HG02852 (cell line): Measurements from ENCODE around the gene EME1.
"Not testable (repeated sequence)": the region's sequence is repeated elsewhere in the genome, so short reads cannot be mapped to it uniquely, and the experiment has no call there.

Source experiments
- ATAC-seq: cut with Tn5 transposase; IDR thresholded peaks from one replicate; pipeline ENCODE4 v1.9.1; 2021; ENCODE audit warnings: mild to moderate bottlenecking, moderate library complexity; ENCODE audit not compliant: unreplicated experiment

EME1 gene

GRCh38 chr17:50388728-50389127 is 15.7 kb downstream of the EME1 start:
- ATAC-seq, result no peak

GRCh38 chr17:50389534-50389933 is 16.5 kb downstream of the EME1 start:
- ATAC-seq, result no peak

- ATAC-seq, result no peak
Observed at GRCh38 chr17:50392621-50393020, 19.6 kb downstream of the EME1 start.

GRCh38 chr17:50393700-50394099 is 20.7 kb downstream of the EME1 start:
- no peak for ATAC-seq

- no peak for ATAC-seq
Observed at GRCh38 chr17:50394711-50395110, 21.7 kb downstream of the EME1 start.

GRCh38 chr17:50396261-50397110 is 23.5 kb downstream of the EME1 start:
- ATAC-seq, result peak; percentile 7

GRCh38 chr17:50397111-50397918 is 24.3 kb downstream of the EME1 start, which contains the start of gene LRRC59:
LRRC59 (minus strand) TSS chr17:50397523; CDS start chr17:50397317, 206 bp downstream.
- ATAC-seq, result peak; percentile 96

GRCh38 chr17:50397919-50398285 is 24.9 kb downstream of the EME1 start:
- ATAC-seq, result no peak

- ATAC-seq, result not testable (repeated sequence)
Observed at GRCh38 chr17:50398672-50399071, 25.6 kb downstream of the EME1 start.

GRCh38 chr17:50399591-50399990 is 26.6 kb downstream of the EME1 start:
- not testable (repeated sequence) for ATAC-seq

GRCh38 chr17:50405351-50405750 is 32.3 kb downstream of the EME1 start:
- ATAC-seq, result not testable (repeated sequence)

GRCh38 chr17:50406578-50406977 is 33.5 kb downstream of the EME1 start:
- no peak for ATAC-seq

- ATAC-seq, result no peak
Observed at GRCh38 chr17:50407921-50408320, 34.9 kb downstream of the EME1 start.

GRCh38 chr17:50412188-50412732 is 39.2 kb downstream of the EME1 start:
- ATAC-seq, result no peak

- no peak for ATAC-seq
Observed at GRCh38 chr17:50414808-50415207, 41.8 kb downstream of the EME1 start.

GRCh38 chr17:50419577-50419976 is 46.5 kb downstream of the EME1 start:
- not testable (repeated sequence) for ATAC-seq

GRCh38 chr17:50420419-50421112 is 47.5 kb downstream of the EME1 start:
- ATAC-seq, result no peak

- no peak for ATAC-seq
Observed at GRCh38 chr17:50421308-50422051, 48.5 kb downstream of the EME1 start.

GRCh38 chr17:50422738-50423137 is 49.7 kb downstream of the EME1 start:
- ATAC-seq, result no peak

- no peak for ATAC-seq
Observed at GRCh38 chr17:50423553-50424159, 50.6 kb downstream of the EME1 start.
